A673 (cell line): ENCODE measurements around the gene CHD1. TPM values are rescaled to one million over a fixed set of nuclear protein-coding genes. Genes with fewer than 3 reads are reported as not detected.

Source experiments
- BruUV-seq: library from RNA; stranded (reverse); fragments of 400-500 nt; replicated peaks from 2 replicates; lab custom pipeline; 2021; lab: Mats Ljungman, UMichigan
- CTCF ChIA-PET: fragments of 300-600 bp; sonication (Branson Sonifier 250); formaldehyde crosslinking; loops from one replicate; lab custom pipeline; 2022; ENCODE audit warnings: antibody characterized with exemption; lab: Charles Lee
- POLR2A ChIA-PET: fragments of 300-600 bp; sonication (Branson Sonifier 250); formaldehyde crosslinking; loops from one replicate; lab custom pipeline; 2022; ENCODE audit warnings: antibody characterized with exemption; ENCODE audit not compliant: low non-redundant PET; lab: Charles Lee
- DNase-seq: peaks from one replicate; pipeline ENCODE4 v3.0.0-alpha.2; 2015; ENCODE audit warnings: low spot score
- H3K27ac ChIP-seq: fragments of 200-600 bp; sonication (generic); 2 replicates; pipeline ENCODE4 v1.5.1; 2016; ENCODE audit warnings: mixed run types, low read depth, mild to moderate bottlenecking, mixed read lengths, antibody characterized with exemption, low read length; ENCODE audit not compliant: poor library complexity, severe bottlenecking
- H3K27me3 ChIP-seq: fragments of 200-600 bp; sonication (generic); replicated peaks from 2 replicates; pipeline ENCODE4 v1.6.1; 2017; ENCODE audit warnings: mixed run types, low read depth, mild to moderate bottlenecking, mixed read lengths, antibody characterized with exemption, low read length; ENCODE audit not compliant: insufficient read depth, poor library complexity
- H3K36me3 ChIP-seq: fragments of 200-600 bp; sonication (generic); 2 replicates; pipeline ENCODE4 v1.6.1; 2016; ENCODE audit warnings: mixed run types, mild to moderate bottlenecking, mixed read lengths, antibody characterized with exemption, low read length; ENCODE audit not compliant: insufficient read depth, poor library complexity, severe bottlenecking
- H3K4me1 ChIP-seq: fragments of 200-600 bp; sonication (generic); 2 replicates; pipeline ENCODE4 v1.6.1; 2017; ENCODE audit warnings: mixed run types, mild to moderate bottlenecking, mixed read lengths, antibody characterized with exemption, low read length; ENCODE audit not compliant: insufficient read depth, poor library complexity, severe bottlenecking
- H3K4me3 ChIP-seq: fragments of 200-600 bp; sonication (generic); 2 replicates; pipeline ENCODE4 v1.5.1; 2016; ENCODE audit warnings: low read depth, mixed run types, mild to moderate bottlenecking, mixed read lengths, low read length; ENCODE audit not compliant: poor library complexity, severe bottlenecking
- H3K9me3 ChIP-seq: fragments of 200-600 bp; sonication (generic); 2 replicates; pipeline ENCODE4 v1.6.1; 2016; ENCODE audit warnings: mixed run types, low read depth, mild to moderate bottlenecking, mixed read lengths, antibody characterized with exemption, low read length; ENCODE audit not compliant: poor library complexity, severe bottlenecking
- CTCF ChIP-seq: fragments of 300-800, 200-600 bp; sonication (generic); conservative IDR thresholded peaks from 2 replicates; pipeline ENCODE4 v1.5.1; 2017; ENCODE audit warnings: low read depth, mild to moderate bottlenecking, antibody characterized with exemption, low read length, moderate library complexity, mixed read lengths
- EZH2 ChIP-seq: fragments of 200-600 bp; sonication (generic); IDR thresholded peaks from 2 replicates; pipeline ENCODE4 v1.6.1; 2017; ENCODE audit warnings: borderline replicate concordance, low read depth, mild to moderate bottlenecking, mixed read lengths, antibody characterized with exemption, low read length; ENCODE audit not compliant: poor library complexity, severe bottlenecking
- intact Hi-C: fragments of 100-400 bp; cut with micrococcal nuclease; formaldehyde crosslinking; loops from one replicate; pipeline ENCODE4 v1.10.0; 2022; ENCODE audit not compliant: unreplicated experiment
- total RNA-seq: library from RNA; stranded (reverse); gene quantifications from 2 replicates; pipeline ENCODE4 v1.2.3, GENCODE V29; 2021

CHD1 gene
- total RNA-seq, 1 experiment from 2014 or later, result 61.0 TPM

GRCh38 chr5:98927242-98927988, 1.4 kb downstream of the CHD1 start:
- TF ChIP-seq EZH2 (no peak), CTCF (no peak)
- peak; percentile 35 for DNase-seq
- no peaks in the 10 kb centered on the region for H3K27me3 ChIP-seq
- H3K36me3 ChIP-seq, result peaks cover 37% of the 10 kb centered on the region
- CTCF ChIA-PET, result no interaction called here
- peaks cover 15% of the 10 kb centered on the region for H3K4me1 ChIP-seq
- peak overlapping the region; percentile 85 for H3K4me3 ChIP-seq
- no peaks in the 10 kb centered on the region for H3K9me3 ChIP-seq
- intact Hi-C loops, result loop anchor here (5.0 kb wide), 2 partner anchors 105 to 155 kb away; partner anchors contain the start of gene RGMB
- TSS peak; percentile 28 for BruUV-seq
- POLR2A ChIA-PET, result no interaction called here
- peak overlapping the region; percentile 97 for H3K27ac ChIP-seq

GRCh38 chr5:98923966-98924365, 4.8 kb downstream of the CHD1 start:
- Histone ChIP-seq H3K4me1 (peaks cover 8% of the 10 kb centered on the region), H3K4me3 (no peak overlapping the region), H3K36me3 (peaks cover 62% of the 10 kb centered on the region), H3K9me3 (no peaks in the 10 kb centered on the region), H3K27me3 (no peaks in the 10 kb centered on the region), H3K27ac (no peak overlapping the region)
- TF ChIP-seq CTCF, result no peak
- TF ChIP-seq EZH2, result no peak
- intact Hi-C loops, result no loop called here
- no peak for DNase-seq
- ChIA-PET POLR2A (interaction anchor here (0.7 kb wide), 1 partner anchor 509 kb away, joined by 3 read pairs; no protein-coding TSS in a partner anchor), CTCF (no interaction called here)
- no TSS peak for BruUV-seq

- Histone ChIP-seq H3K27me3 (no peaks in the 10 kb centered on the region), H3K4me3 (no peak overlapping the region), H3K9me3 (no peaks in the 10 kb centered on the region), H3K4me1 (peaks cover 8% of the 10 kb centered on the region), H3K36me3 (peaks cover 64% of the 10 kb centered on the region), H3K27ac (no peak overlapping the region)
- DNase-seq, result no peak
- ChIA-PET POLR2A (no interaction called here), CTCF (no interaction called here)
- intact Hi-C loops, result no loop called here
- TF ChIP-seq EZH2 (no peak), CTCF (no peak)
- BruUV-seq, result no TSS peak
Observed at GRCh38 chr5:98921947-98922505, 6.8 kb downstream of the CHD1 start.
